GM21825 (cell line): Measurements from ENCODE around the gene NDUFS6.

Experiments used
- ATAC-seq: cut with Tn5 transposase; IDR thresholded peaks from one replicate; pipeline ENCODE4 v1.9.1; 2021; ENCODE audit warnings: mild to moderate bottlenecking, moderate library complexity; ENCODE audit not compliant: unreplicated experiment

Gene NDUFS6

DNA sequence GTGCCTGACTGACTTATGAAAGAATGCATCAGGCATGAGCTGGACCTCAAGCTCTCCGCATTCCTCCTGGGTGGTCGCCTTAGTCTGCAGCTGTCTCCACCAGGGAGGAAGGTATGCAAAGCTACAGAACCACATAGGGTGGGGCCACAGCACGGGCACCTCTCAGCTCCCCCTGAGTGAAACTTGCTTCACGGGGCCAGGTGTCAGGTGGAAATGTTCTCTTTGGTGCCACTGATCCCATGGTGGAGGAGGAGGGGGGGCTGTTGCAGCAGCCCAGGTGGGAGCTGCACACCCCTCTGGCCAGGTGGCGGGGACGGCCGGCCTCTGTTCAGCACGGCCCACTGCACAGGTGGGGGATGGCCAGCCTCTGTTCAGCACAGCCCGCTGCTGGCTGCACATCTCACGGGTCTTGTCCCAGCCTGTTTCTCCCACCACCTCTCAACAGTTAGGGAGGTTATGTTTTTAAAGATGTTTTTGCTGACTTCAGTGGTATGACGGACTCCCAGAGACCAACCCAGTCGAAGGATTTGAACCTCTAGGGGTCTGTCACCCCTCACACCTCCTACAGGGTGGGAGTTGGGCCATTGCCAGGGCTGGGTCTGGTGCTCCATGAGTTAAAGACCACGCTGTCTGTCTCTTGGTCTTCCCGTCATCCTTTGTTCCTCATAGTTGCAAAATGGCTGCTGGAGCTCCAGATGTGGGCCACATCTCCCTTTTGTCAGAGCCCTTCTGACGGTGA, 35.9 kb upstream of the NDUFS6 start:
- ATAC-seq: no peak

GRCh38 chr5:1765880-1766235, 35.3 kb upstream of the NDUFS6 start:
- no peak for ATAC-seq

- ATAC-seq: no peak
Measured at GRCh38 chr5:1767524-1768282, 33.5 kb upstream of the NDUFS6 start.

GRCh38 chr5:1768283-1769000, 32.8 kb upstream of the NDUFS6 start:
- ATAC-seq: no peak

DNA sequence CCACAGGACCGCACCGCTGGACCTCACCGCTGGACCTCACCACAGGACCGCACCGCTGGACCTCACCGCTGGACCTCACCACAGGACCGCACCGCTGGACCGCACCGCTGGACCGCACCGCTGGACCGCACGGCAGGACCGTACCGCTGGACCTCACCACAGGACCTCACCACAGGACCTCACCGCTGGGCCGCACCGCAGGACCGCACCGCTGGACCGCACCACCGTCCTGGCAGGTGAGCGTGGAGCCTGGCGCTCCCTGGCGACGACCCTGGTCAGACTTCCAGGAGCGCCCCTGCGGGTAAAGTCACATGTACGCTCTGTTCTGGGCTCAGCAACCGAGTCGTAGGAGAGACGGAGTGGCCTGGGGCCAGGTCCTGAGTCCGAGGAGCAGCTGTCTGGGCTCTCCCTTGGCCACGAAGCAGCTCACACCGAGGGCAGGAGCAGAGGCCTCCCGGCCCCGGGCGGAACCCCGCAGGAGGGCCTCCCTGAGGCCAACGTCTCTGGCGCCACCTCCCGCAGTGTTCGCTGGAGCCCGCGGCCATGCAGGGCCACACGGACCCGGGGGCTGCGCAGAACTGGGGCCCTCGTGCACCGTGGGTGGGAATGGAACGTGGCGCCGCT, 32.1 kb upstream of the NDUFS6 start:
- ATAC-seq: no peak

DNA sequence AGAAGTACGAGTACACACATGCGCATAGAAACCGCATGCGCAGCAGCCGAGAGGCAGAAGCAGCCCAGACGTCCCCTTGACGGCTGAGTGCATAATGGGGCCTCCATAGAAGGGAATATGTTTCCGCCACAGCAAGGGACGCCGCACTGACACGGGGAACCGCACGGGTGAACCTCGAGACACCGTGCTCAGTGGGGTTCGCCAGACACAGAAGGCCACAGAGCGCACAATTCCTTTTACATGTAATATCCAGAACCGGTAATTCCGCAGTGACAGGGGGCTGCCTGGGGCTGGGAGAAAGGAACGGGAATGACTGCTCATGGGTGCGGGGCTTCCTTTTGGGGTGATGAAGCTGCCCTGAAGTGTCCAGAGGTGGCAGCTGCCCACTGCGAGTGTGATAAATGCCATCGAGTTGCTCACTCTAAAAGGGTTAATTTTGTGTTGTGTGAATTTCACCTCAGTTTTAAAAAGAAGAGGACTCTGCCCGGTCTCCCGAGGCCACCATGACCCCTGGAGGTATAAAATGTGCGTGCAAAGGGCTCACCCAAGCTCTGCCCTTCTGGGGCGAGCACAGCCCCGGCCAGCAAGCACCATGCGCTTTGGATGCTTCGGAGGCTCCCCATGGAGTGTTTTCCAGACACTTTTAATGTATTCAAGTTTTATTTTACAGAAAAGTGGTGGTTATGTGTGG, 31.3 kb upstream of the NDUFS6 start:
- ATAC-seq: no peak

GRCh38 chr5:1770443-1770802, 30.8 kb upstream of the NDUFS6 start:
- ATAC-seq: no peak

GRCh38 chr5:1771149-1772065, 29.8 kb upstream of the NDUFS6 start:
- ATAC-seq: no peak

DNA sequence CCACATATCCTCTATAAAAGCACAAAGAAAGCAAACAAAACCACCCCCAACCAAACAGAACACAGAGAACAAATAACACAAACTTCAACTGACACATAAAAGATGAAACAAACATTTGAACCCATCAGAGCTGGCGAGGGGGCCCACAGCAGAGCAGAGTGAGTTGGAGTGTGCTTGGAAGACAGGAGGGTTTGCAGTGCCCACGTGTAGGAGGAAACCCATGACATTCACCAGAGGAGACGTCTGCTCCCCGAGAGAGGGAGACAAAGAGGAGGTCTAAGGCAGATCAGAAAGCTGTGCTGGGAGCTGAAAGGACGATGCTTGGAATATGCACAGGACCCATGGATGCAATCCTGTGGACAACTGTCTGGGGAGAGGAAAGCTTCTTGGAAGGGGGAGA, 28.6 kb upstream of the NDUFS6 start:
- ATAC-seq: no peak

DNA sequence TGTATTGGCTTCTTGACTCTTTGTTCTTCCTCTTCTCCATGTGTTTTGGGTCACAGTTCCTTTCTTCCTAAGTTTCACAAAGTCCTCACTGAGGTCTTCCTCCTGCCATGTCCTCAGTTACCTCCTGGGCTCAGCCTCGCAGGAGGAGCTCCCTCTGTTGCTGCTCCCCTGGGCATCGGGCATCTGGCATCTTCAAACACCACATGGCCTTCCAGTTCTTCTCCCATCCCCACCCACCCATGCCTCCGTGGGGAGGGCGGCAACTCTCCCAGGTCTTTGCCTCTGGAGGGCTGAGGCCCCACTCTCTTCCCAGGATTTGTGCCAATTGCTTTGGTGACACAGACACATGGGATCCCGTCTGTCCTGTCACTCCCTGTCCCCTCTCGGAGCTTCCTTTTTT, 24.4 kb upstream of the NDUFS6 start:
- ATAC-seq: no peak

DNA sequence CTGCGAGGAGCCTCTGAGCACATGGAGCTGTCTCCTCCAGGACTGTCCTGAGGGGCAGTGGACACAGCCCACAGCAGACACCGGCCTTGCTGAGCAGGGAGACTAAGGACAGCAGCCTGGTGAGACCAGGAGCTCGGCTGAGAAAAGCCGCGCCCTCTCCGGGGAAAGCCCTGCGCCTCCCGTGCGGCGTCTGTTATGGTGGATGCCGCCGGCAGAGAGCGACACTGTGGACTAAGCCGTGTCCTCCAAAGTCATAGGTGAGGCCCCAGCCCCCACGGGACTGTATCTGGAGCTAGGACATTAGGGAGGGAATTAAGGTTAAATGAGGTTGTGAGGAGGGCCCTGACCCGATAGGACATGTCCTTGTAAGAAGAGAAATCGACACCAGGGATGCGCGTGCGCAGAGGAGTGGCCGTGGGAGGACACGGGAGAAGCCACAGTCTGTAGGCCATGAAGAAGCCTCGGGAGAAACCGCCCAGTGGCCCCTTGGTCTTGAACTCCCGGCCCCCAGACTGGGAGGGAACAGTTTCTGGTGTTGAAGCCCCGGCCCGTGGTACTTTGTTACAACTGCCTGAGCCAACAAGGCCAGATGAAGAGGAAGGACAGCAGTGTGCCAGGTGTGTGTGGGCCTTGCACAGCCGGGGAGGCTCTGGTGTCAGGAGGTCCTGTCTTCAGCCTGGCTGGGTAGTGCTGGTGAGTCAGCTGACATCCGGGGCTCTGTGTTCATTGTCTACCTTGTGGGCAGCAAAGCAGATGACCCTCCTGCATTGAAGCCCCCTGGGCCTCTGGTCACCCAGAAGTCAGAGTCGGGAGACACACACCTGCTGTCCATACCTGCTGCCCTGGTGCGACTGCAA, 23.7 kb upstream of the NDUFS6 start:
- no peak for ATAC-seq

DNA sequence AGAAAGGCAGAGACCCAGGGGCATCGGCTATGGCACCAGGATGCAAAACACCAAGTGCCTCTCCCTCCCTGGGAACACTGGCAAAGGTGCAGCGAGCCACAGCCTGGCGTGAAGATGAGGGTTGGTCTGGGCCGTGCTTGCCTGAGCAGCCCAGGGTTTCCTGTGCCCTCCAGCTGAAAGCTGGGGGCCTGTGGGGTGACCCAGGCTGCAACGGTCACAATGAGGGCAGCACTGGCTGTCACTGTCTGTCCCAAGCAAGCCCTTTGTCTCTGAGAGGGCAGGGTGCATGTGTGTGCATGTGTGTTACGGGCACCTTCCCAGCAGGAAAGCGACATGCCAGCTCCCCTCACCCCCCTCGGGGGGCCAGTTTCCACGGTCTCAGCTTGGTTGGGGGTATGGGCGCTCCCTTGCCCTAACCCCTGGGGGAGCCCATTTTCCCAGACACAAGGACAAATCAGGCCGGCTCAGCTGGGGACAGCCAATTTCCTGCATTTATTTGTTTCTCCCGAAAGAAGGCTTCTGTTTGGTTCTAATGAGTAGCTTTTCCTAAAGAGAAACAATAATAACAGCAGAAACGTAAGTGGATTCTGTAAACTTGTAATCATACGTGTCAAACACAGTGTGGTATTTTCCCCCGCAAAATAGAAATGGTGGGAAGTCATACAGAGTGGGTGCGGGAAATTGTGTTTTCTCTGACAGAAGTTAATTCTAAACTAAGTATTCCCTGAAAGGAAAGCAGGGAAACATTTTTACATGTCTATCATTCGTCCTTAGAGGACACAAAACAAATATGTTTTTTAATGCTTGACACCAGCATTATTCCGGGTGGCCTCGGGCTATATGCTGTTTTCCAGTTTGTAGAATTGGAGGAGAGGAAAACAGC, 22.8 kb upstream of the NDUFS6 start:
- no peak for ATAC-seq

DNA sequence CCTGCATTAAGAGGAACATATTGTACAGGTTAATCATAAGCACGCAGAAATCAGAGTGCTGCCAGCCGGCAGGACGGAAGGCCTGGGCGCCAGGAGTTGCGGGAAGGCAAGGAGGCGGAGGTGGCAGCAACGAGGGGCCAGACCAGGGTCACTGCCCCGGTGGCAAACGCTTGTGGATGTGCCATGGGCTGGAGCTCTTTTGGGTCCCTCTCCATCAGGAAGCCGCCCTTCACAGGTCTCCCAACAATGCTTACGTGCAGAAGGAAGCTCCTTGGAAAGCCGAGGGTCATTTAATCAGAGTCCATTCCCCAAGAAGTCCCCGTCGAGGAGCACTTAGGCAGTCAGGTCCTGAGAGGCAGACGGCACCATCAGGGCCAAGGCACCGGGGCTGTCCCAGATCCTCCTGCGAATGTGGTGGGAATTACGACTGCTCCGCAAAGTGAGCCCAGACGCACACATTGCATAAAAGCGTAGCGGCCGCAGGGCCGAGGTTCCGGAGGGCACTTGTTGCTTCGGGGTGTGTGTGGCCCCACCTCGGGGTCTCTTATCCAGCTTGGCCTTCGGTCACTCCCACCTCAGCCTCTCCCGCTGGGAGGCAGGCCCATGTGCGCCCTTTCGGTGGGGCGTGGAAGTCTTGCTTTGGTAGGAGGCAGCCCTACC, 22.1 kb upstream of the NDUFS6 start:
- no peak for ATAC-seq

GRCh38 chr5:1779782-1780613, 21.2 kb upstream of the NDUFS6 start:
- no peak for ATAC-seq

DNA sequence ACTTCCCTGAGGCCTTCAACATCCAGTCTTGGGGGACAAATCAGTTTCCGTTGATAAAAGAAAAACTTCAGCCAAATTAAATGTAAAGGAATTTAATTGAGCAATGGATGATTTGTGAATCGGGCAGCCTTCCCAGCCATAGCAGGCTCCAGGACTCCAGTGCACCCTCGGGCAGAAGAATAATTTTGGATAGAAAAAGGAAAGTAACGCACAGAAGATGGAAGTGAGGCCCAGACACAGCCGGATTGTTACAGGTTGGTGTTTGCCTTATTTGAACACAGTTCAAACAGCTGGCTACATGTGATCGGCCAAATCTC, 20.6 kb upstream of the NDUFS6 start:
- no peak for ATAC-seq

DNA sequence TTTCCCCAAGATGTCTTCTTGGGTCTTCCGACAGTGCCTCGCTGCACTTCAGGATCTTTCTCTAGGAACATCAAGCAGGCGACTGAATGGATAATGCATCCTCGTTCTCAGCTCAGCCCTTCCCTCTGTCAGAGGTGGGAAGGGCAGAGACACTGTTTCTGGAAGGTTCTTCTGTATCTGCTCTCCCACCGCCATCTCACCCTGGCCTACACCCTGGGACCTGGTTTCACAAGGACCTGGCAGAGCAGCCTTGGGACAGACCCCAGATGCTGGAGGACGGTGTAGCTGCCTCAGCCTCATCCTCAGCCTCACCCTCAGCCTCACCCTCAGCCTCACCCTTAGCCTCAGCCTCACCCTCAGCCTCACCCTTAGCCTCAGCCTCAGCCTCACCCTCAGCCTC, 20.1 kb upstream of the NDUFS6 start:
- no peak for ATAC-seq
